Adipose tissue (tissue), 3 donors: Measurements from ENCODE around the gene WDFY1. TPM values are rescaled to one million over a fixed set of nuclear protein-coding genes. Genes with fewer than 3 reads are reported as not detected.

Source experiments
- H3K27ac ChIP-seq: one replicate; pipeline ENCODE4 v1.5.1; 2013; ENCODE audit warnings: low read depth, low read length
- WGBS, 3 donors: extraction: QIAGEN DNeasy Blood & Tissue Kit; methylation state at CpG; one replicate each; pipeline ENCODE4 v1.1.7; 2013; 5-methylcytosine and 5-hydroxymethylcytosine counted together
- polyA plus RNA-seq, 3 donors: library from polyadenylated mRNA; stranded (reverse); fragments of 200-250 nt; gene quantifications; one replicate each; pipeline ENCODE4 v1.2.3, GENCODE V29; 2013
- donor health status: healthy with polysubstance abuse.
- donor health status: Bipolar disorder and iron deficiency.
- donor health status: healthy.

The WDFY1 gene, protein sequence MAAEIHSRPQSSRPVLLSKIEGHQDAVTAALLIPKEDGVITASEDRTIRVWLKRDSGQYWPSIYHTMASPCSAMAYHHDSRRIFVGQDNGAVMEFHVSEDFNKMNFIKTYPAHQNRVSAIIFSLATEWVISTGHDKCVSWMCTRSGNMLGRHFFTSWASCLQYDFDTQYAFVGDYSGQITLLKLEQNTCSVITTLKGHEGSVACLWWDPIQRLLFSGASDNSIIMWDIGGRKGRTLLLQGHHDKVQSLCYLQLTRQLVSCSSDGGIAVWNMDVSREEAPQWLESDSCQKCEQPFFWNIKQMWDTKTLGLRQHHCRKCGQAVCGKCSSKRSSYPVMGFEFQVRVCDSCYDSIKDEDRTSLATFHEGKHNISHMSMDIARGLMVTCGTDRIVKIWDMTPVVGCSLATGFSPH
- polyA plus RNA-seq = 10 to 100 TPM; 10.4 to 19.1 (median 15.7) TPM

DNA sequence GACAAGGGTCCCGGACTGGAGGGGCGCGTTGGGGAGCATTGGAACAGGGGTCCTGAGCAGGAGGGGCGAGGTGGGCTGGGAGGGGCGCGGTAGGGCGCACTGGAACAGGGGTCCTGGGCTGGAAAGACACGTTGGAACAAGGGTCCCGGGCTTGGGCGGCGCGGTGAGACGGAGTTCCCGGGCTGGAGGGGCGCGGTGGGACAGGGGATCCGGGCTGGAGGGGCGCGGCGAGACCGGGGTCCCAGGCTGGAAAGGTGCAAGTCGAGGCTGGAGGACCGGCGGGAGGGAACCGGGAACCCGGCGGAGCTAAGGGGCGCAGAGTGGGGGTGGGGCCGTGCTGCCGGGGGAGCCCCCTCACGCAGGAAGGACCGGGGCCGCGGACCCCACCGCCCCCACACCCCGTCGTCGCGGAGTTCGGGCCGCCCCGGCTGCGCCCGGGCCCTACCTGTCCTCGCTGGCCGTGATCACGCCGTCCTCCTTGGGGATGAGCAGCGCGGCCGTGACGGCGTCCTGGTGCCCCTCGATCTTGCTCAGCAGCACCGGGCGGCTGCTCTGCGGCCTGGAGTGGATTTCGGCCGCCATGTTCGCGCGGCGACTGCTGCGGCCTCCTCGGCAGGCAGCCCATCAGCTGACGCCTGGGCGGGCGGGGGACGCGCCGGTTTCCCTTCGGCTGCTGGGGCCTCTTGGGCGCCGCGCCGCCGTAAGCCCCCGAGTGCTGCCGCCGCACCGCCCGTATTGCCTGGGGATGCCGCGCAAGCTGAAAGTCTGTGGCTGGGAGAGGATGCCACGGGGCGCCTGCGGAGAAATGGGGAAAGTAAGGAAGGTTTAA lies at the start of gene WDFY1:
Gene WDFY1, minus strand, starts transcription at position 633 of the 829 bp plus-strand sequence. Its CDS starts 51 bp downstream, at position 582.
- peak within 1 kb of the TSS; percentile 79 for H3K27ac ChIP-seq
- WGBS, 3 donors = 0 to 1% (median 1%) methylated on average over 69 to 87 of the region's 87 CpGs

DNA sequence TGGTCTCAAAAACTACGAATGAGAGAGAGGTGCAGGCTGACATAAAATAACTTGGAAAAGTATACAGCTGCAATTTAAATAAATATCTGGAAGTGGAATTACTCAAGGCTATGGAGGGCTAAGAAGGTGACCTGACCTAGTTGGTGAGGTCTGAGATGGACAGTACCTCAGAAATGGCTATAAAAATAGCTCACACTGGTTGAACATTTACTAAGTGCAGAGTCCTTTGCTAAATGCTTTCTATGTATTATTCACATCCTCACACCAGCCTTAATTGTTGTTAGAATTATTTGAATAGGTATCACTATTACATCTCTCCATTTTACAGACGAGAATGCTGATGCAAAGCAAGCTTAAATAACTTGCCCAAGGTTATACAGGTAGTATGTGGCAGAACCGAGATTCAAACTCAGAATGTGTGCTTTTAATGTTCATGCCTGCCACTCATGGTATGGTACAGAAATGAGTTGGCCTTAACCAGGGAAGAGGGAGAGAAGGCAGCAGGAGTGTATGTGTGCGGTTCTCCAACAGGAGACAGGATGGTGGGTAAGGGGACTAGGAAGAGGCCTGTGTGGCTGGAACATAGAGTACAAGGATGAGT lies 49.5 kb upstream of the WDFY1 start:
- no peak overlapping the region for H3K27ac ChIP-seq
- 66 to 94% (median 92%) methylated on average over 4 of the region's 4 CpGs for WGBS, 3 donors

DNA sequence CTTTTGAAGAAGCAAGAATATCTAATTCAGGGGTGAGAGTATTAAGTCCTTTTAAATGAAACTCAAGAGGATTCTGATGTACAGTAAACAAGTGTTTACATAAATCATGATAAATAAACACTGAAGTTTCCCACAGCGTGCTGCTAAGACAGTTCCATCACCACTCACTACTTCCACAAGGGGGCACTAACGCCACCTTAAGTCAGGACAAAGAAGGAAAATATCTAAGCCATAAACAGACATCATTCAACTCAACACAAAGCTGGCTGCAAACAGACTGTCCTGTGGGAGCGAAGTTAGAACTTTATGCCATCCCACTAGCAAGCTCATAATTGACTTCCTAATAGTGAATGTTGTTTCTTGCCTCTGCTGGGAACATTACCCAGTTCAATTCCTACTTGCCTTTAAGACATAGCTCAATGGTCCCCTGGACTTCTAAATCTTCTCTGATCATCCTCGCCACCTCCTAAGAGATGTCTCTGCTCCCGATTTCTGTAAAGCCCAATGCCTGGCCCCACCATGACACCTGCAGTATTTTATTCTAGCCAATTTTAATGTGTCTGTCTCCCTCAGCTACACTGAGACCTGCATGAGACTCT lies 48.6 kb upstream of the WDFY1 start:
- 33 to 37% (median 35%) methylated on average over 5 of the region's 5 CpGs for WGBS, 3 donors
- H3K27ac ChIP-seq = no peak overlapping the region

DNA sequence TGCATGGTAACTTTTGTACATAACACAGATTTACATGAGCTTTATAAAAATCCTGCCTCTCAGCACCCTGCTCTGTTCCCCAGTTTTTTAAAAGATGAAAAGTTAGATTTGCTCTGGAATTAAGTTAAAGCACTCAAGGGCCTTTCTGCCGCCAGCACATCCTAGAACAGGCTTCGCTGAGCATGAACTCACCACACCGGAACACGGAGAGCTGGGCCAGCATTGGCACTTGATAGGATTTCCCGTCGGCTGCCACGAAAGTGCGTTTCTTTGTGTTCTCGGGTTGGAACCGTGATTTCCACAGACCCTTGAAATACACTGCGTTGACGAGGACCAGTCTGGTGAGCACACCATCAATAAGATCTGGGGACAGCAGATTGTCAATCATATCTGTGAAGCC lies 46.5 kb upstream of the WDFY1 start:
- WGBS, 3 donors = 93 to 97% (median 94%) methylated on average over 12 of the region's 12 CpGs
- H3K27ac ChIP-seq = no peak overlapping the region

DNA sequence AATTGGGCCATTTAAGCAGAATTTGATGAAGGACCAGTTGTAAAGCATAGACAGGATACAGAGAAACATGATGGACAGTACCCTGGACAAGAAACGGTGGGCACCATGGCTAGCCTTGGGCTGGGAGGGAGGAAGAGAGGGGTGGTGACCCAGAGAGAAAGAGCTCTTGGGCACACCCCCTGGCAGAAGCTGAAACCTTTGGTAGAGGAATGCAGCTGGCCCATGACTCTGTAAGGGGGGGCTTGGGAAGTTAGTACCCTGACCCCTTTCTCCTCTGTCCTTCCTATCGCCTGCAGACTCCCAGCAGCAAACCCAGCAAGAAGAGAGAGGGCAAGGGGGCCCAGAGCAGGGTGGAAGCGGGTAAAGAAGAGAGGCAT lies 44.7 kb upstream of the WDFY1 start:
- WGBS, 3 donors = 78 to 85% (median 79%) methylated on average over 3 of the region's 3 CpGs
- H3K27ac ChIP-seq = no peak overlapping the region

GRCh38 chr2:223989206-223989855 lies 44.2 kb upstream of the WDFY1 start:
- 47 to 88% (median 81%) methylated on average over 10 of the region's 10 CpGs for WGBS, 3 donors
- no peak overlapping the region for H3K27ac ChIP-seq

DNA sequence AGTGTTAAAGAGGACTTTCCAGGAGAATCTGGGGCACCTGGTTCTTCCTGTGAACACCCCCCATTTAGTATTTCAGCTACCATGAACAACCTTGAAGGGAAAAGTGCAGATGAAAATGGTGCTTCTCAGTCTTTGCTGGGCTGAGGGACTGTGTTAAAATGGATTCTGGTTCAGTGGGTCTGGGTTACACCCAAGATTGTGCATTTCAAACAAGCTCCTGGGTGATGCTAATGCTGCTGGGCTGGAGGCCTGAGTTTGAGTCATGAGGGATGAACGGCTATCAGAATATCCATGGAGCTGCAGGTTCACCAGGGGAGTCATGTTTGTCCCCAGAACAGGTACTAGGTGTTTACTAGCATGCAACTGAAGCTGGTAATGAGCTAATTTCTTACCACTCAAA lies 36.1 kb upstream of the WDFY1 start:
- H3K27ac ChIP-seq = no peak overlapping the region
- WGBS, 3 donors = 80 to 93% (median 87%) methylated on average over 1 of the region's 1 CpG

GRCh38 chr2:223980803-223981202 lies 35.7 kb upstream of the WDFY1 start:
- 86 to 94% (median 93%) methylated on average over 4 of the region's 4 CpGs for WGBS, 3 donors
- H3K27ac ChIP-seq = no peak overlapping the region

DNA sequence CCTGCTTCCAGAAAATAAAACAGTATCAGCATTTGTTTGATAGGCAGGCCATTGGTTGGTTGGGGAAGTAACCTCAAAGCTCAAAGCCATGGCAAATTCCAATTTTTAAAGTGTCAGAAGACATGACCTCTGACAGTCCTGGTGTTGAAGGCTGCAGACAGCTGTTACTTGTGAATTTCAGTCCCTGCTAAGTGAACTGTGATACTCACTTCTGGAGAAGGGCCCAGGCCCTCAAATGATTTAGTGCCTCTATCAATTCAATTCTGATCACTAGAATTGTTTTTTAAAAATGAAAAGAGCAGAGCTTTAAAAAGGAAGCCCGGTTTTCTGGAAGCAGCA lies 35.2 kb upstream of the WDFY1 start:
- 83 to 95% (median 84%) methylated on average over 1 of the region's 1 CpG for WGBS, 3 donors
- H3K27ac ChIP-seq = no peak overlapping the region

- no peak overlapping the region for H3K27ac ChIP-seq
- WGBS, 3 donors = 67 to 82% (median 69%) methylated on average over 2 of the region's 2 CpGs
Measured at GRCh38 chr2:223979730-223980396, 34.7 kb upstream of the WDFY1 start.

- 71 to 87% (median 74%) methylated on average over 4 of the region's 4 CpGs for WGBS, 3 donors
- H3K27ac ChIP-seq = no peak overlapping the region
Measured at GRCh38 chr2:223978451-223978850, 33.3 kb upstream of the WDFY1 start.

GRCh38 chr2:223976635-223977226 lies 31.6 kb upstream of the WDFY1 start:
- 55 to 73% (median 72%) methylated on average over 3 of the region's 3 CpGs for WGBS, 3 donors
- no peak overlapping the region for H3K27ac ChIP-seq

- no peak overlapping the region for H3K27ac ChIP-seq
- 96 to 97% (median 96%) methylated on average over 3 of the region's 3 CpGs for WGBS, 3 donors
Measured at GRCh38 chr2:223973606-223974005, 28.5 kb upstream of the WDFY1 start.

DNA sequence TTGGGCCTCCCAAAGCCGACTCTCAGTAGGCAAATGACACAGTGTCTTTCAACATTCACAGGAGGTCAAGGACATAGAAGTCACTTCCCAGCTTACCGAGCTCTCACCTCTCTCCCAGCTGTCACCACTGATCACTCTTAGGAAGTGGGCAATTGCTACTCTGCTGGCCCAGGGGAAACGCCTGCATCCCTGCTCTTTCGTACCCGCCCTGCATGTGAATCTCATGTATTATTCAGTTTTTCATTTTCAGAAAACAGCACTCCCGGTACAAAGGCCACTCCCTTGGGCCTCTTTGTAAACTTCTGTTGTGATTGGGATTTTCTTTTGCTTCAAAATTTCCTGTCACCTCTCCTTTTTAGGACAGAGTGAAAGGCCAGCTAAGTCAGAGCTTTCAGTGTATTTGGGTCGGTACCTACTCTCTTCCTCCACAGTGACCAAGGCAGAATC lies 27.5 kb upstream of the WDFY1 start:
- H3K27ac ChIP-seq = no peak overlapping the region
- whole genome bisulfite sequencing, 3 donors = 77 to 80% (median 78%) methylated on average over 7 of the region's 7 CpGs

GRCh38 chr2:223971731-223972130 lies 26.6 kb upstream of the WDFY1 start:
- 87 to 96% (median 91%) methylated on average over 5 of the region's 5 CpGs for WGBS, 3 donors
- H3K27ac ChIP-seq = no peak overlapping the region

- 61 to 71% (median 70%) methylated on average over 8 of the region's 8 CpGs for WGBS, 3 donors
Measured at GRCh38 chr2:223970343-223971128, 25.4 kb upstream of the WDFY1 start.

DNA sequence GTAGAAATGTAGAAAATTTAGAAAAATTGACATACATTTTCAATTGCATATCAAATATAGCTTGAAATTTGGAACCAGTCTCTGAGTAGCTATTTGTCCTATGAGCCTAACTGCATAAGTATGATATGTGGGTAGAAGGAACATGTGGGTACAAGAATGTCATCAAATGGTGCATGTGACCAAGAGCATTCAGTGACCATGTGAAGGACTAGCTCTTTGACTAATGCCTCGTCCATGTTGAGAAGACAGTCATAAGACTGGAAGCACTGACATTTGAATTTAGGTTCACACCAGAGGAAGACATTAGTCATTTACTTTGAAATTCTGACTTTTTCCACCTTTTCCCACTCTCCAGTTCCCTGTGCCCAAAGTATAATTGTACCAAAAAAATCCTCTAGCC lies 24.7 kb upstream of the WDFY1 start:
- no peak overlapping the region for H3K27ac ChIP-seq
- 89 to 100% (median 92%) methylated on average over 1 of the region's 1 CpG for WGBS, 3 donors

More at GRCh38 chr2:223970343-223971128, 25.4 kb upstream of the WDFY1 start:
- no peak overlapping the region for H3K27ac ChIP-seq
